BJ (cell line): ENCODE measurements around the gene TNFSF9. TPM values are rescaled to one million over a fixed set of nuclear protein-coding genes. Genes with fewer than 3 reads are reported as not detected.
"Not testable (repeated sequence)": the region's sequence is repeated elsewhere in the genome, so short reads cannot be mapped to it uniquely, and the experiment has no call there.

Experiments used
- CTCF ChIA-PET: fragments of 350-600 bp; formaldehyde crosslinking; extraction: SDS; loops from one replicate; lab custom pipeline; 2021; ENCODE audit warnings: antibody characterized with exemption, inconsistent platforms; lab: Yijun Ruan, JAX
- POLR2A ChIA-PET: fragments of 300-600 bp; sonication (Branson Sonifier 250); formaldehyde crosslinking; extraction: SDS; loops from one replicate; lab custom pipeline; 2021; ENCODE audit warnings: antibody characterized with exemption; lab: Charles Lee
- DNase-seq: peaks from one replicate; pipeline ENCODE4 v3.0.0-alpha.2; 2011; ENCODE audit warnings: low read depth
- H3K27me3 ChIP-seq: 2 replicates; pipeline ENCODE4 v1.6.0; 2011; ENCODE audit warnings: low read length; ENCODE audit not compliant: control insufficient read depth, insufficient read depth
- H3K36me3 ChIP-seq: 2 replicates; pipeline ENCODE4 v1.5.1; 2011; ENCODE audit warnings: low read length; ENCODE audit not compliant: control insufficient read depth, insufficient read depth
- H3K4me3 ChIP-seq: 2 replicates; pipeline ENCODE4 v1.5.1; 2011; ENCODE audit warnings: low read depth, mild to moderate bottlenecking, control low read depth, low read length
- polyA plus RNA-seq: library from polyadenylated mRNA; depleted of rRNA; stranded (reverse); fragments of >200 nt; gene quantifications from 2 replicates; pipeline ENCODE4 v1.2.3, GENCODE V29; 2011
- TF ChIP-seq, protein P1 (sequence below): IDR thresholded peaks from 2 replicates; pipeline ENCODE4 v1.5.1; 2011; ENCODE audit warnings: low read depth, mild to moderate bottlenecking, control low read depth, inconsistent platforms, low read length, moderate library complexity; ENCODE audit not compliant: insufficient read depth

The TNFSF9 gene
- polyA plus RNA-seq, 1 experiment = 0.26 TPM

- Histone ChIP-seq H3K4me3 (no peak overlapping the region), H3K27me3 (no peaks in the 10 kb centered on the region), H3K36me3 (no peaks in the 10 kb centered on the region)
- CTCF ChIA-PET = no interaction called here
- POLR2A ChIA-PET = no interaction called here
- DNase-seq = no peak
- TF ChIP-seq, protein P1, sequence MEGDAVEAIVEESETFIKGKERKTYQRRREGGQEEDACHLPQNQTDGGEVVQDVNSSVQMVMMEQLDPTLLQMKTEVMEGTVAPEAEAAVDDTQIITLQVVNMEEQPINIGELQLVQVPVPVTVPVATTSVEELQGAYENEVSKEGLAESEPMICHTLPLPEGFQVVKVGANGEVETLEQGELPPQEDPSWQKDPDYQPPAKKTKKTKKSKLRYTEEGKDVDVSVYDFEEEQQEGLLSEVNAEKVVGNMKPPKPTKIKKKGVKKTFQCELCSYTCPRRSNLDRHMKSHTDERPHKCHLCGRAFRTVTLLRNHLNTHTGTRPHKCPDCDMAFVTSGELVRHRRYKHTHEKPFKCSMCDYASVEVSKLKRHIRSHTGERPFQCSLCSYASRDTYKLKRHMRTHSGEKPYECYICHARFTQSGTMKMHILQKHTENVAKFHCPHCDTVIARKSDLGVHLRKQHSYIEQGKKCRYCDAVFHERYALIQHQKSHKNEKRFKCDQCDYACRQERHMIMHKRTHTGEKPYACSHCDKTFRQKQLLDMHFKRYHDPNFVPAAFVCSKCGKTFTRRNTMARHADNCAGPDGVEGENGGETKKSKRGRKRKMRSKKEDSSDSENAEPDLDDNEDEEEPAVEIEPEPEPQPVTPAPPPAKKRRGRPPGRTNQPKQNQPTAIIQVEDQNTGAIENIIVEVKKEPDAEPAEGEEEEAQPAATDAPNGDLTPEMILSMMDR = no peak
Measured at GRCh38 chr19:6540918-6541689, 10.3 kb downstream of the TNFSF9 start.

- DNase-seq = no peak
- ChIA-PET POLR2A (no interaction called here), CTCF (no interaction called here)
- Histone ChIP-seq H3K4me3 (no peak overlapping the region), H3K27me3 (no peaks in the 10 kb centered on the region), H3K36me3 (no peaks in the 10 kb centered on the region)
- TF ChIP-seq, protein P1 = no peak
Measured at GRCh38 chr19:6543866-6544347, 13.1 kb downstream of the TNFSF9 start.

DNA sequence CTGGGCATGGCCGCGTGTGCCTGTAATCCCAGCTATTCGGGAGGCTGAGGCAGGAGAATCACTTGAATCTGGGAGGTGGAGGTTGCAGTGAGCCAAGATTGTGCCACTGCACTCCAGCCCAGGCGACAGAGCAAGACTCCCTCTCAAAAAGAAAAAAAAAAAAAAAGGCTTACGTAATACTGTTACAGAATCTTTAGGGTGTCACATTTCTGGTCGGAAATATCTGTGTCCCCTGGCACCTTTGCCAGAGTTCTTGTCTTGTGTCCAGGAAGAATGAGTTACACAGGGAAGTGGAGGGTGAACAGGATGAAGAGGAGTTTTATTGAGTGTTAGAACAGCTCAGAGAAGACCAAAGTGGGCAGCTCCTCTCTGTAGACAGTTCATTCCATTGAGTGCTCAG lies 19.9 kb downstream of the TNFSF9 start:
- CTCF ChIA-PET, H3K27me3 ChIP-seq, DNase-seq, H3K36me3 ChIP-seq, POLR2A ChIA-PET, H3K4me3 ChIP-seq: not testable (repeated sequence)

GRCh38 chr19:6551091-6551490 lies 20.3 kb downstream of the TNFSF9 start:
- Histone ChIP-seq H3K27me3 (no peaks in the 10 kb centered on the region), H3K36me3 (no peaks in the 10 kb centered on the region), H3K4me3 (no peak overlapping the region)
- ChIA-PET POLR2A (no interaction called here), CTCF (no interaction called here)
- TF ChIP-seq, protein P1 = no peak
- DNase-seq = no peak

GRCh38 chr19:6551607-6552450 lies 21.0 kb downstream of the TNFSF9 start:
- ChIA-PET CTCF (no interaction called here), POLR2A (no interaction called here)
- no peaks in the 10 kb centered on the region for H3K27me3 ChIP-seq
- no peak for DNase-seq
- no peak overlapping the region for H3K4me3 ChIP-seq
- no peaks in the 10 kb centered on the region for H3K36me3 ChIP-seq
- TF ChIP-seq, protein P1 = no peak
